HCT116 (cell line): ENCODE data around the gene TOMM40. TPM values are rescaled to one million over a fixed set of nuclear protein-coding genes. Genes with fewer than 3 reads are reported as not detected.

ENCODE experiments used
- ATAC-seq: fragments of 200-7000 bp; cut with Tn5 transposase; 2 replicates; pipeline ENCODE4 v1.9.1; 2020; ENCODE audit warnings: mild to moderate bottlenecking, moderate library complexity
- BruUV-seq: library from RNA; stranded (reverse); fragments of 400-500 nt; replicated peaks from 2 replicates; lab custom pipeline; 2021; lab: Mats Ljungman, UMichigan
- CTCF ChIA-PET: fragments of 300-600 bp; sonication (Branson Sonifier 250); formaldehyde crosslinking; loops from one replicate; lab custom pipeline; 2021; ENCODE audit warnings: antibody characterized with exemption; lab: Charles Lee
- POLR2A ChIA-PET: fragments of 300-600, 350-600 bp; sonication (Branson Sonifier 250); formaldehyde crosslinking; loops from one replicate; lab custom pipeline; 2021; ENCODE audit warnings: antibody characterized with exemption; lab: Charles Lee
- RAD21 ChIA-PET, 2 experiments: fragments of 300-600 bp; sonication (Branson Sonifier 250); formaldehyde crosslinking; loops; one replicate each; lab custom pipeline; 2023; ENCODE audit warnings: low total read pairs in 2 of 2; ENCODE audit not compliant: uncharacterized antibody in 2 of 2, unreplicated experiment in 2 of 2, low non-redundant PET in 1 of 2; lab: Charles Lee
- DNase-seq: peaks from one replicate; pipeline ENCODE4 v3.0.0-alpha.2; 2010; ENCODE audit warnings: low read depth, low spot score
- H2AFZ ChIP-seq: fragments of 200-600 bp; shearing (Covaris generic), sonication (generic); 2 replicates; pipeline ENCODE4 v1.6.1; 2017; ENCODE audit warnings: low read depth, mixed run types, mixed read lengths, antibody characterized with exemption, low read length; ENCODE audit not compliant: poor library complexity, severe bottlenecking
- H3K27ac ChIP-seq: 2 replicates; pipeline ENCODE4 v1.5.1; 2012; ENCODE audit warnings: low read depth, low read length
- H3K27me3 ChIP-seq: fragments of 200-600 bp; sonication (generic); 2 replicates; pipeline ENCODE4 v1.6.1; 2016; ENCODE audit warnings: mixed run types, low read length, mixed read lengths; ENCODE audit not compliant: insufficient read depth
- H3K36me3 ChIP-seq, 2 experiments: fragments of 200-500 bp in 1 of 2; fragments of 200-600 bp in 1 of 2; sonication (Bioruptor generic) in 1 of 2; sonication (generic) in 1 of 2; 2 replicates each; pipeline versions ENCODE4 v1.5.1 to v1.6.1; 2014 to 2016; ENCODE audit warnings: low read length in 2 of 2, inconsistent platforms in 1 of 2, mixed read lengths in 1 of 2, mixed run types in 1 of 2; ENCODE audit not compliant: insufficient read depth in 2 of 2, control insufficient read depth in 1 of 2
- H3K4me1 ChIP-seq, 2 experiments: fragments of 200-600 bp in 1 of 2; sonication (generic) in 1 of 2; 2 replicates each; pipeline versions ENCODE4 v1.5.1 to v1.6.1; 2012 to 2017; ENCODE audit warnings: low read length in 2 of 2, inconsistent platforms in 1 of 2, mild to moderate bottlenecking in 1 of 2, mixed read lengths in 1 of 2, mixed run types in 1 of 2, moderate library complexity in 1 of 2; ENCODE audit not compliant: insufficient read depth in 2 of 2, control insufficient read depth in 1 of 2
- H3K4me2 ChIP-seq: fragments of 200-600 bp; sonication (generic); 2 replicates; pipeline ENCODE4 v1.6.1; 2017; ENCODE audit warnings: mixed run types, low read length, mixed read lengths
- H3K4me3 ChIP-seq, 2 experiments: fragments of 200-600 bp in 1 of 2; sonication (generic) in 1 of 2; replicated peaks in 1 of 2; 2 replicates each; pipeline ENCODE4 v1.5.1; 2011 to 2016; ENCODE audit warnings: low read length in 2 of 2, control low read depth in 1 of 2, low read depth in 1 of 2, mild to moderate bottlenecking in 1 of 2, mixed read lengths in 1 of 2, mixed run types in 1 of 2
- H3K79me2 ChIP-seq: fragments of 200-600 bp; sonication (generic); 2 replicates; pipeline ENCODE4 v1.6.1; 2017; ENCODE audit warnings: mild to moderate bottlenecking, mixed run types, low read length, moderate library complexity, mixed read lengths; ENCODE audit not compliant: insufficient read depth
- H3K9ac ChIP-seq: fragments of 200-600 bp; sonication (generic); 2 replicates; pipeline ENCODE4 v1.6.1; 2016; ENCODE audit warnings: low read length, mixed read lengths
- H3K9me2 ChIP-seq: fragments of 200-600 bp; sonication (generic), shearing (Covaris generic); 2 replicates; pipeline ENCODE4 v1.6.1; 2017; ENCODE audit warnings: mixed run types, mild to moderate bottlenecking, moderate library complexity; ENCODE audit not compliant: insufficient read depth
- H3K9me3 ChIP-seq, 2 experiments: fragments of 200-500 bp in 1 of 2; fragments of 200-600 bp in 1 of 2; sonication (Bioruptor generic) in 1 of 2; sonication (generic) in 1 of 2; 2 replicates each; pipeline ENCODE4 v1.6.1; 2014 to 2017; ENCODE audit warnings: low read length in 2 of 2, mixed read lengths in 2 of 2, inconsistent platforms in 1 of 2, low read depth in 1 of 2, mild to moderate bottlenecking in 1 of 2, mixed run types in 1 of 2, moderate library complexity in 1 of 2; ENCODE audit not compliant: control insufficient read depth in 1 of 2, insufficient read depth in 1 of 2
- H4K20me1 ChIP-seq: fragments of 200-600 bp; sonication (generic), shearing (Covaris generic); 2 replicates; pipeline ENCODE4 v1.6.1; 2017; ENCODE audit warnings: mixed run types, mild to moderate bottlenecking, moderate library complexity; ENCODE audit not compliant: insufficient read depth
- ELF1 ChIP-seq: IDR thresholded peaks from 2 replicates; pipeline ENCODE4 v1.6.1; 2012; ENCODE audit warnings: low read depth, borderline replicate concordance
- EZH2phosphoT487 ChIP-seq: fragments of 200-600 bp; IDR thresholded peaks from 2 replicates; pipeline ENCODE4 v1.6.1; 2018; ENCODE audit warnings: antibody characterized with exemption, borderline replicate concordance
- JUND ChIP-seq: IDR thresholded peaks from 2 replicates; pipeline ENCODE4 v1.6.1; 2012
- POLR2A ChIP-seq: IDR thresholded peaks from 2 replicates; pipeline ENCODE4 v1.7.0; 2011; ENCODE audit warnings: borderline replicate concordance; ENCODE audit not compliant: insufficient read depth, insufficient read length; ENCODE audit errors: extremely low read depth
- POLR2AphosphoS5 ChIP-seq: IDR thresholded peaks from 2 replicates; pipeline ENCODE4 v1.6.1; 2011; ENCODE audit warnings: mild to moderate bottlenecking, low read depth, low read length, moderate library complexity
- RAD21 ChIP-seq: IDR thresholded peaks from 2 replicates; pipeline ENCODE4 v1.6.1; 2012; ENCODE audit warnings: low read depth, mild to moderate bottlenecking
- SIN3A ChIP-seq: IDR thresholded peaks from 2 replicates; pipeline ENCODE4 v1.6.1; 2012; ENCODE audit warnings: low read depth
- SP1 ChIP-seq: IDR thresholded peaks from 2 replicates; pipeline ENCODE4 v1.6.1; 2012; ENCODE audit warnings: low read depth
- YY1 ChIP-seq: IDR thresholded peaks from 2 replicates; pipeline ENCODE4 v1.6.1; 2011; ENCODE audit warnings: low read length, low read depth, moderate library complexity, mild to moderate bottlenecking; ENCODE audit not compliant: insufficient replicate concordance; ENCODE audit errors: extremely low read depth
- ZFX ChIP-seq: fragments of 450-650 bp; IDR thresholded peaks from 2 replicates; pipeline ENCODE4 v1.6.1; 2017
- ZNF274 ChIP-seq: fragments of 200-500 bp; sonication (Bioruptor generic); IDR thresholded peaks from 2 replicates; pipeline ENCODE4 v1.6.1; 2014; ENCODE audit warnings: mild to moderate bottlenecking, low read depth, low read length, inconsistent platforms
- intact Hi-C: fragments of 100-400 bp; cut with micrococcal nuclease; formaldehyde crosslinking; loops from 2 replicates; pipeline ENCODE4 v1.10.0; 2022
- total RNA-seq: library from RNA; stranded (reverse); gene quantifications from one replicate; pipeline ENCODE4 v1.2.1, GENCODE V29; 2021; ENCODE audit not compliant: unreplicated experiment
- TF ChIP-seq, protein P1 (sequence below): IDR thresholded peaks from 2 replicates; pipeline ENCODE4 v1.6.1; 2012
- TF ChIP-seq, protein P2 (sequence below), 3 experiments: fragments of 200-600 bp in 1 of 3; sonication (generic) in 1 of 3; IDR thresholded peaks in 2 of 3; conservative IDR thresholded peaks in 1 of 3; 2 replicates each; pipeline ENCODE4 v1.5.1; 2012 to 2017; ENCODE audit warnings: low read depth in 2 of 3, low read length in 2 of 3, antibody characterized with exemption in 1 of 3, borderline replicate concordance in 1 of 3, control low read depth in 1 of 3, mild to moderate bottlenecking in 1 of 3, mixed read lengths in 1 of 3, mixed run types in 1 of 3, moderate library complexity in 1 of 3; ENCODE audit not compliant: insufficient read depth in 1 of 3
- TF ChIP-seq, protein P3 (sequence below): IDR thresholded peaks from 2 replicates; pipeline ENCODE4 v1.6.1; 2012; ENCODE audit warnings: low read depth

TOMM40 gene
- total RNA-seq, 1 experiment from 2014 or later = 178 TPM

DNA sequence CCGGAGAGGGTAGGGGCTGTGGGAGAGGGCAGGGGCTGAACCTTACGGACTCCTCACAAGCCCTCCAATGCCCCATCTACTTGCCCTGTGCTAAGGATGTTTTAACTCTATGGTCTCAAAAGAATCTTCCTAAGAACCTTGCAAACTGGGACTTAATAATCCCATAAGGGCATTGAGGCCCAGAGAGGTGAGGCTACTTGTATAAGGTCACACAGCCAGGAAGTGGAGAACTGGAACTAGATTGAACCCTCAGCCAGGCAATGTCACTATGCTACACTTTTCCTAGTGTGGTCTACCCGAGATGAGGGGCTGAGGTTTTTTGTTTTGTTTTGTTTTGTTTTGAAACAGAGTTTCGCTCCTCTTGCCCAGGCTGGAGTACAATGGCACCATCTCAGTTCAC, 40.5 kb downstream of the TOMM40 start:
- ATAC-seq (no peak), DNase-seq (no peak)
- ChIA-PET CTCF (no interaction called here), POLR2A (no interaction called here), RAD21 (no interaction called here)
- Histone ChIP-seq H3K79me2 (no peaks in the 10 kb centered on the region), H3K4me2 (no peak overlapping the region), H3K27ac (no peak overlapping the region), H3K9me2 (no peaks in the 10 kb centered on the region), H3K27me3 (no peaks in the 10 kb centered on the region), H3K9ac (no peak overlapping the region), H3K4me3 (no peak overlapping the region), H3K4me1 (peaks cover 0 to 13% of the 10 kb centered on the region in 2 experiments; a peak in 3 of 4 replicates), H3K9me3 (no peaks in the 10 kb centered on the region), H4K20me1 (no peaks in the 10 kb centered on the region), H2AFZ (no peak overlapping the region), H3K36me3 (no peaks in the 10 kb centered on the region)
- no peak for TF ChIP-seq SP1
- no peak for TF ChIP-seq ZFX
- no peak for TF ChIP-seq YY1
- no peak for TF ChIP-seq ELF1
- TF ChIP-seq, protein P1, sequence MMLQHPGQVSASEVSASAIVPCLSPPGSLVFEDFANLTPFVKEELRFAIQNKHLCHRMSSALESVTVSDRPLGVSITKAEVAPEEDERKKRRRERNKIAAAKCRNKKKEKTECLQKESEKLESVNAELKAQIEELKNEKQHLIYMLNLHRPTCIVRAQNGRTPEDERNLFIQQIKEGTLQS = no peak
- no peak for TF ChIP-seq JUND
- TF ChIP-seq RAD21 = no peak
- TF ChIP-seq POLR2A = no peak
- TF ChIP-seq, protein P2, sequence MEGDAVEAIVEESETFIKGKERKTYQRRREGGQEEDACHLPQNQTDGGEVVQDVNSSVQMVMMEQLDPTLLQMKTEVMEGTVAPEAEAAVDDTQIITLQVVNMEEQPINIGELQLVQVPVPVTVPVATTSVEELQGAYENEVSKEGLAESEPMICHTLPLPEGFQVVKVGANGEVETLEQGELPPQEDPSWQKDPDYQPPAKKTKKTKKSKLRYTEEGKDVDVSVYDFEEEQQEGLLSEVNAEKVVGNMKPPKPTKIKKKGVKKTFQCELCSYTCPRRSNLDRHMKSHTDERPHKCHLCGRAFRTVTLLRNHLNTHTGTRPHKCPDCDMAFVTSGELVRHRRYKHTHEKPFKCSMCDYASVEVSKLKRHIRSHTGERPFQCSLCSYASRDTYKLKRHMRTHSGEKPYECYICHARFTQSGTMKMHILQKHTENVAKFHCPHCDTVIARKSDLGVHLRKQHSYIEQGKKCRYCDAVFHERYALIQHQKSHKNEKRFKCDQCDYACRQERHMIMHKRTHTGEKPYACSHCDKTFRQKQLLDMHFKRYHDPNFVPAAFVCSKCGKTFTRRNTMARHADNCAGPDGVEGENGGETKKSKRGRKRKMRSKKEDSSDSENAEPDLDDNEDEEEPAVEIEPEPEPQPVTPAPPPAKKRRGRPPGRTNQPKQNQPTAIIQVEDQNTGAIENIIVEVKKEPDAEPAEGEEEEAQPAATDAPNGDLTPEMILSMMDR (IDR thresholded peaks at IDR 0.05 in 2 of 3, conservative IDR thresholded peaks at IDR 0.05 in 1 of 3; ENCODE audit: borderline replicate concordance in 1 of 3, insufficient read depth in 1 of 3, low read depth in 2 of 3, low read length in 2 of 3) = no peak
- no peak for TF ChIP-seq SIN3A
- no peak for TF ChIP-seq EZH2phosphoT487
- TF ChIP-seq ZNF274 = no peak
- no peak for TF ChIP-seq POLR2AphosphoS5
- TF ChIP-seq, protein P3, sequence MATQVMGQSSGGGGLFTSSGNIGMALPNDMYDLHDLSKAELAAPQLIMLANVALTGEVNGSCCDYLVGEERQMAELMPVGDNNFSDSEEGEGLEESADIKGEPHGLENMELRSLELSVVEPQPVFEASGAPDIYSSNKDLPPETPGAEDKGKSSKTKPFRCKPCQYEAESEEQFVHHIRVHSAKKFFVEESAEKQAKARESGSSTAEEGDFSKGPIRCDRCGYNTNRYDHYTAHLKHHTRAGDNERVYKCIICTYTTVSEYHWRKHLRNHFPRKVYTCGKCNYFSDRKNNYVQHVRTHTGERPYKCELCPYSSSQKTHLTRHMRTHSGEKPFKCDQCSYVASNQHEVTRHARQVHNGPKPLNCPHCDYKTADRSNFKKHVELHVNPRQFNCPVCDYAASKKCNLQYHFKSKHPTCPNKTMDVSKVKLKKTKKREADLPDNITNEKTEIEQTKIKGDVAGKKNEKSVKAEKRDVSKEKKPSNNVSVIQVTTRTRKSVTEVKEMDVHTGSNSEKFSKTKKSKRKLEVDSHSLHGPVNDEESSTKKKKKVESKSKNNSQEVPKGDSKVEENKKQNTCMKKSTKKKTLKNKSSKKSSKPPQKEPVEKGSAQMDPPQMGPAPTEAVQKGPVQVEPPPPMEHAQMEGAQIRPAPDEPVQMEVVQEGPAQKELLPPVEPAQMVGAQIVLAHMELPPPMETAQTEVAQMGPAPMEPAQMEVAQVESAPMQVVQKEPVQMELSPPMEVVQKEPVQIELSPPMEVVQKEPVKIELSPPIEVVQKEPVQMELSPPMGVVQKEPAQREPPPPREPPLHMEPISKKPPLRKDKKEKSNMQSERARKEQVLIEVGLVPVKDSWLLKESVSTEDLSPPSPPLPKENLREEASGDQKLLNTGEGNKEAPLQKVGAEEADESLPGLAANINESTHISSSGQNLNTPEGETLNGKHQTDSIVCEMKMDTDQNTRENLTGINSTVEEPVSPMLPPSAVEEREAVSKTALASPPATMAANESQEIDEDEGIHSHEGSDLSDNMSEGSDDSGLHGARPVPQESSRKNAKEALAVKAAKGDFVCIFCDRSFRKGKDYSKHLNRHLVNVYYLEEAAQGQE = no peak
- intact Hi-C loops = no loop called here
- BruUV-seq = no TSS peak
